ENCODE results near the gene MRPL41. TPM values are rescaled to one million over a fixed set of nuclear protein-coding genes. Genes with fewer than 3 reads are reported as not detected.

The MRPL41 gene
- total and polyA plus RNA-seq, 2 of the 13 experiments (the other 11 are each of a cell fraction or from before 2014, with no cell fraction given), result 20.9 to 54.0 TPM

DNA sequence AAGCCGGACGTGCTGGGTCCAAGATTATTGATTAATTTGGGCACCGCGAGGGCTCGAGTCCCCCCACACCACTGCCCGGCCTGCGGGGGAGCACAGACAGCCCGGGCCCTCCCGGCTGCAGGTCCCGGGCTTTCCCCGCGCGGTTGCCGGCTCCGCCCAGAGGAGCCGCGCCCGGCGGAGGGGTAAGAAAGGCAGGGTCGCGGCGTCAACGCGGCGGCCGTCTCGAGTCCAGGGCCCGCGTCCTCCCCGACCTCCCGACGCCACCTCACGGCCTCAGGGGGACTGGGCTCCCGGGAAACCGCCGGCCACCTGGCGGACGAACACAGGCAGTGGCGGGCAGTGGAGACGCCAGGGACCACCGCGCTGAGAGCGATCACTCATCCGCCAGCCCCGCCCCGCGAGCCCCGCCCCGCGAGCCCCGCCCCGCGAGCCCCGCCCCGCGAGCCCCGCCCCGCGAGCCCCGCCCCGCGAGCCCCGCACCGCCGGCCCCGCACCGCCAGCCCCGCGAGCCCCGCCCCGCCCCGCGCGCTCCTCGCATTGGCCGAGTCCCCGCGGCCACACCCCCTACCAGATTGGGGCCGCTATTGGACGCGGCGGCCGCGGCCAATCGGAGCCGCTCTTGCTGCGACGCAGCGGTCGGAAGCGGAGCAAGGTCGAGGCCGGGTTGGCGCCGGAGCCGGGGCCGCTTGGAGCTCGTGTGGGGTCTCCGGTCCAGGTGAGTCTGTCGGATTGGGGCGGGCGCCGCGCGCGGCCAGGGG, at the start of gene MRPL41 (continued):
- TF ChIP-seq, protein P1, sequence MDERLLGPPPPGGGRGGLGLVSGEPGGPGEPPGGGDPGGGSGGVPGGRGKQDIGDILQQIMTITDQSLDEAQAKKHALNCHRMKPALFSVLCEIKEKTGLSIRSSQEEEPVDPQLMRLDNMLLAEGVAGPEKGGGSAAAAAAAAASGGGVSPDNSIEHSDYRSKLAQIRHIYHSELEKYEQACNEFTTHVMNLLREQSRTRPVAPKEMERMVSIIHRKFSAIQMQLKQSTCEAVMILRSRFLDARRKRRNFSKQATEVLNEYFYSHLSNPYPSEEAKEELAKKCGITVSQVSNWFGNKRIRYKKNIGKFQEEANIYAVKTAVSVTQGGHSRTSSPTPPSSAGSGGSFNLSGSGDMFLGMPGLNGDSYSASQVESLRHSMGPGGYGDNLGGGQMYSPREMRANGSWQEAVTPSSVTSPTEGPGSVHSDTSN (CRISPR knock-in tag; IDR thresholded peaks at IDR 0.05), result no peak
- TF ChIP-seq ZFP36L2 (CRISPR knock-in tag; IDR thresholded peaks at IDR 0.05), result no peak
- TF ChIP-seq ZNF788 (CRISPR knock-in tag; IDR thresholded peaks at IDR 0.05; ENCODE audit: borderline replicate concordance), result no peak; the same call in 1 of the 2 replicates
- peak; percentile 68; the same call in 1 of the 2 replicates for TF ChIP-seq KDM2A (CRISPR knock-in tag; IDR thresholded peaks at IDR 0.05; ENCODE audit: borderline replicate concordance, low read depth)
- TF ChIP-seq NPAS2 (CRISPR knock-in tag; IDR thresholded peaks at IDR 0.05; ENCODE audit: borderline replicate concordance), result no peak
- no peak for TF ChIP-seq TAF15 (IDR thresholded peaks at IDR 0.05; ENCODE audit: low read depth, low read length, poor library complexity, severe bottlenecking)
- TF ChIP-seq, protein P2, sequence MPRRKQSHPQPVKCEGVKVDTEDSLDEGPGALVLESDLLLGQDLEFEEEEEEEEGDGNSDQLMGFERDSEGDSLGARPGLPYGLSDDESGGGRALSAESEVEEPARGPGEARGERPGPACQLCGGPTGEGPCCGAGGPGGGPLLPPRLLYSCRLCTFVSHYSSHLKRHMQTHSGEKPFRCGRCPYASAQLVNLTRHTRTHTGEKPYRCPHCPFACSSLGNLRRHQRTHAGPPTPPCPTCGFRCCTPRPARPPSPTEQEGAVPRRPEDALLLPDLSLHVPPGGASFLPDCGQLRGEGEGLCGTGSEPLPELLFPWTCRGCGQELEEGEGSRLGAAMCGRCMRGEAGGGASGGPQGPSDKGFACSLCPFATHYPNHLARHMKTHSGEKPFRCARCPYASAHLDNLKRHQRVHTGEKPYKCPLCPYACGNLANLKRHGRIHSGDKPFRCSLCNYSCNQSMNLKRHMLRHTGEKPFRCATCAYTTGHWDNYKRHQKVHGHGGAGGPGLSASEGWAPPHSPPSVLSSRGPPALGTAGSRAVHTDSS (CRISPR knock-in tag; conservative IDR thresholded peaks at IDR 0.05), result no peak
- no peak; the same call in 1 of the 2 replicates for TF ChIP-seq KMT2B (CRISPR knock-in tag; IDR thresholded peaks at IDR 0.05)
- TF ChIP-seq ZFX (CRISPR knock-in tag; IDR thresholded peaks at IDR 0.05; ENCODE audit: low read depth), result peak; percentile 83
- no peak for TF ChIP-seq SRSF4 (IDR thresholded peaks at IDR 0.05; ENCODE audit: low read depth, low read length, poor library complexity, severe bottlenecking)
- TF ChIP-seq ZNF720 (CRISPR knock-in tag; IDR thresholded peaks at IDR 0.05), result no peak
- TF ChIP-seq KDM5B (CRISPR knock-in tag; IDR thresholded peaks at IDR 0.05; ENCODE audit: borderline replicate concordance), result no peak
- TF ChIP-seq, protein P3, sequence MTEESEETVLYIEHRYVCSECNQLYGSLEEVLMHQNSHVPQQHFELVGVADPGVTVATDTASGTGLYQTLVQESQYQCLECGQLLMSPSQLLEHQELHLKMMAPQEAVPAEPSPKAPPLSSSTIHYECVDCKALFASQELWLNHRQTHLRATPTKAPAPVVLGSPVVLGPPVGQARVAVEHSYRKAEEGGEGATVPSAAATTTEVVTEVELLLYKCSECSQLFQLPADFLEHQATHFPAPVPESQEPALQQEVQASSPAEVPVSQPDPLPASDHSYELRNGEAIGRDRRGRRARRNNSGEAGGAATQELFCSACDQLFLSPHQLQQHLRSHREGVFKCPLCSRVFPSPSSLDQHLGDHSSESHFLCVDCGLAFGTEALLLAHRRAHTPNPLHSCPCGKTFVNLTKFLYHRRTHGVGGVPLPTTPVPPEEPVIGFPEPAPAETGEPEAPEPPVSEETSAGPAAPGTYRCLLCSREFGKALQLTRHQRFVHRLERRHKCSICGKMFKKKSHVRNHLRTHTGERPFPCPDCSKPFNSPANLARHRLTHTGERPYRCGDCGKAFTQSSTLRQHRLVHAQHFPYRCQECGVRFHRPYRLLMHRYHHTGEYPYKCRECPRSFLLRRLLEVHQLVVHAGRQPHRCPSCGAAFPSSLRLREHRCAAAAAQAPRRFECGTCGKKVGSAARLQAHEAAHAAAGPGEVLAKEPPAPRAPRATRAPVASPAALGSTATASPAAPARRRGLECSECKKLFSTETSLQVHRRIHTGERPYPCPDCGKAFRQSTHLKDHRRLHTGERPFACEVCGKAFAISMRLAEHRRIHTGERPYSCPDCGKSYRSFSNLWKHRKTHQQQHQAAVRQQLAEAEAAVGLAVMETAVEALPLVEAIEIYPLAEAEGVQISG (CRISPR knock-in tag; IDR thresholded peaks at IDR 0.05), result peak; percentile 48
- TF ChIP-seq NFKB2 (CRISPR knock-in tag; IDR thresholded peaks at IDR 0.05; ENCODE audit: borderline replicate concordance), result no peak
- TF ChIP-seq, protein P4, sequence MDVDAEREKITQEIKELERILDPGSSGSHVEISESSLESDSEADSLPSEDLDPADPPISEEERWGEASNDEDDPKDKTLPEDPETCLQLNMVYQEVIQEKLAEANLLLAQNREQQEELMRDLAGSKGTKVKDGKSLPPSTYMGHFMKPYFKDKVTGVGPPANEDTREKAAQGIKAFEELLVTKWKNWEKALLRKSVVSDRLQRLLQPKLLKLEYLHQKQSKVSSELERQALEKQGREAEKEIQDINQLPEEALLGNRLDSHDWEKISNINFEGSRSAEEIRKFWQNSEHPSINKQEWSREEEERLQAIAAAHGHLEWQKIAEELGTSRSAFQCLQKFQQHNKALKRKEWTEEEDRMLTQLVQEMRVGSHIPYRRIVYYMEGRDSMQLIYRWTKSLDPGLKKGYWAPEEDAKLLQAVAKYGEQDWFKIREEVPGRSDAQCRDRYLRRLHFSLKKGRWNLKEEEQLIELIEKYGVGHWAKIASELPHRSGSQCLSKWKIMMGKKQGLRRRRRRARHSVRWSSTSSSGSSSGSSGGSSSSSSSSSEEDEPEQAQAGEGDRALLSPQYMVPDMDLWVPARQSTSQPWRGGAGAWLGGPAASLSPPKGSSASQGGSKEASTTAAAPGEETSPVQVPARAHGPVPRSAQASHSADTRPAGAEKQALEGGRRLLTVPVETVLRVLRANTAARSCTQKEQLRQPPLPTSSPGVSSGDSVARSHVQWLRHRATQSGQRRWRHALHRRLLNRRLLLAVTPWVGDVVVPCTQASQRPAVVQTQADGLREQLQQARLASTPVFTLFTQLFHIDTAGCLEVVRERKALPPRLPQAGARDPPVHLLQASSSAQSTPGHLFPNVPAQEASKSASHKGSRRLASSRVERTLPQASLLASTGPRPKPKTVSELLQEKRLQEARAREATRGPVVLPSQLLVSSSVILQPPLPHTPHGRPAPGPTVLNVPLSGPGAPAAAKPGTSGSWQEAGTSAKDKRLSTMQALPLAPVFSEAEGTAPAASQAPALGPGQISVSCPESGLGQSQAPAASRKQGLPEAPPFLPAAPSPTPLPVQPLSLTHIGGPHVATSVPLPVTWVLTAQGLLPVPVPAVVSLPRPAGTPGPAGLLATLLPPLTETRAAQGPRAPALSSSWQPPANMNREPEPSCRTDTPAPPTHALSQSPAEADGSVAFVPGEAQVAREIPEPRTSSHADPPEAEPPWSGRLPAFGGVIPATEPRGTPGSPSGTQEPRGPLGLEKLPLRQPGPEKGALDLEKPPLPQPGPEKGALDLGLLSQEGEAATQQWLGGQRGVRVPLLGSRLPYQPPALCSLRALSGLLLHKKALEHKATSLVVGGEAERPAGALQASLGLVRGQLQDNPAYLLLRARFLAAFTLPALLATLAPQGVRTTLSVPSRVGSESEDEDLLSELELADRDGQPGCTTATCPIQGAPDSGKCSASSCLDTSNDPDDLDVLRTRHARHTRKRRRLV (CRISPR knock-in tag; IDR thresholded peaks at IDR 0.05), result no peak
- TF ChIP-seq ZNF3 (CRISPR knock-in tag; IDR thresholded peaks at IDR 0.05), result no peak
- no peak for TF ChIP-seq SMARCC2 (IDR thresholded peaks at IDR 0.05)

All from HepG2 (cell line).